Measurements from ENCODE around the gene LTB4R2.

GRCh38 chr14:24274101-24274543, 35.8 kb upstream of the LTB4R2 start:
- no peak for TF ChIP-seq CTCF (IDR thresholded peaks at IDR 0.05; ENCODE audit: low read depth, low read length)
- no peak for TF ChIP-seq EZH2phosphoT487 (IDR thresholded peaks at IDR 0.05; ENCODE audit: low read depth)
